Peyer's patch (tissue), 4 donors: ENCODE results near the gene SF3B2.

Experiments used
- POLR2A ChIP-seq, 2 donors: fragments of 450-650 bp; IDR thresholded peaks; one replicate each; pipeline ENCODE4 v1.5.1; 2017; ENCODE audit warnings: antibody characterized with exemption in 2 of 2, mild to moderate bottlenecking in 2 of 2, moderate library complexity in 2 of 2
- TF ChIP-seq, protein P1 (sequence below), 6 experiments: fragments of 450-650 bp in 4 of 6; fragments of 200-600 bp in 2 of 6; sonication (generic) in 1 of 6; IDR thresholded peaks; one replicate each; pipeline ENCODE4 v1.5.1; 2017 to 2019; ENCODE audit warnings: antibody characterized with exemption in 6 of 6, mild to moderate bottlenecking in 3 of 6, moderate library complexity in 1 of 6

GRCh38 chr11:66011239-66011784, 40.9 kb upstream of the SF3B2 start:
- TF ChIP-seq, protein P1, sequence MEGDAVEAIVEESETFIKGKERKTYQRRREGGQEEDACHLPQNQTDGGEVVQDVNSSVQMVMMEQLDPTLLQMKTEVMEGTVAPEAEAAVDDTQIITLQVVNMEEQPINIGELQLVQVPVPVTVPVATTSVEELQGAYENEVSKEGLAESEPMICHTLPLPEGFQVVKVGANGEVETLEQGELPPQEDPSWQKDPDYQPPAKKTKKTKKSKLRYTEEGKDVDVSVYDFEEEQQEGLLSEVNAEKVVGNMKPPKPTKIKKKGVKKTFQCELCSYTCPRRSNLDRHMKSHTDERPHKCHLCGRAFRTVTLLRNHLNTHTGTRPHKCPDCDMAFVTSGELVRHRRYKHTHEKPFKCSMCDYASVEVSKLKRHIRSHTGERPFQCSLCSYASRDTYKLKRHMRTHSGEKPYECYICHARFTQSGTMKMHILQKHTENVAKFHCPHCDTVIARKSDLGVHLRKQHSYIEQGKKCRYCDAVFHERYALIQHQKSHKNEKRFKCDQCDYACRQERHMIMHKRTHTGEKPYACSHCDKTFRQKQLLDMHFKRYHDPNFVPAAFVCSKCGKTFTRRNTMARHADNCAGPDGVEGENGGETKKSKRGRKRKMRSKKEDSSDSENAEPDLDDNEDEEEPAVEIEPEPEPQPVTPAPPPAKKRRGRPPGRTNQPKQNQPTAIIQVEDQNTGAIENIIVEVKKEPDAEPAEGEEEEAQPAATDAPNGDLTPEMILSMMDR (IDR thresholded peaks at IDR 0.05), result no peak
- no peak for TF ChIP-seq POLR2A (IDR thresholded peaks at IDR 0.05)
